ENCODE measurements around the gene CEP63. TPM values are rescaled to one million over a fixed set of nuclear protein-coding genes. Genes with fewer than 3 reads are reported as not detected.

The CEP63 gene
- total RNA-seq, 1 experiment from 2014 or later: 19.1 TPM

DNA sequence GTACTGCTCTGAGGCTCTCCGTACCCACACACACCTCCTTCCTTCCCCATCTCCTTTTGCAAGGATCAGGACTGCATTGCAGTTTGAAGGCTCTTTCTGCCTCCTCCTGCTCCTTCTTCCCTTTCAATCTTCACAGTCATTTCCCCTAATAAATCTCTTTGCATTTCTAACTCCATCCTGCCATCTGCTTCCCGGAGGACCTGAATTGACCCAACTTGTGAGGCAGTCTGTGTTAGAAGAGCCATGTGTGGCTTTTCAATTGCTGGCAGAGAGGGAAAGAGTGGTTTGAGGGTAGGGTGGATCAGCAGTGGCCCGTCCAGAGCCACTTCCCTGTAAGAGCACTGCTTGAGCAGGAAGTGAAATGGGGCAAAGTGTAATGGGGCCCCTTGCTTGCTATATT is 35.9 kb upstream of the CEP63 start:
- H3K36me3 ChIP-seq (ENCODE audit: control insufficient read depth in 1 of 2, insufficient read depth in 2 of 2, low read length in 2 of 2): no peaks in the 10 kb centered on the region
- intact Hi-C loops (cut with micrococcal nuclease): loop anchor here (1.0 kb wide), 2 partner anchors 138 to 142 kb away; no protein-coding TSS in a partner anchor
- no peaks in the 10 kb centered on the region for H3K9me3 ChIP-seq (ENCODE audit: control insufficient read depth in 1 of 2, insufficient read depth in 1 of 2, low read depth in 1 of 2, low read length in 2 of 2)
- no peak overlapping the region for H3K4me2 ChIP-seq (ENCODE audit: low read length)
- ChIA-PET RAD21 (ENCODE audit: low non-redundant PET in 1 of 2, low total read pairs in 2 of 2, uncharacterized antibody in 2 of 2, unreplicated experiment in 2 of 2) (no interaction called here), POLR2A (no interaction called here), CTCF (interaction anchor here (1.1 to 1.6 kb wide), 2 partner anchors 24 to 237 kb away, joined by 4 read pairs; no protein-coding TSS in a partner anchor)
- no peak overlapping the region for H3K4me3 ChIP-seq (replicated peaks in 1 of 2; ENCODE audit: low read depth in 1 of 2, low read length in 2 of 2)
- H4K20me1 ChIP-seq (ENCODE audit: insufficient read depth): no peaks in the 10 kb centered on the region
- ATAC-seq (no peak), DNase-seq (ENCODE audit: low read depth, low spot score) (no peak)
- no peak overlapping the region for H3K27ac ChIP-seq (ENCODE audit: low read depth, low read length)
- H2AFZ ChIP-seq (ENCODE audit: low read depth, low read length, poor library complexity, severe bottlenecking): no peak overlapping the region
- H3K9me2 ChIP-seq (ENCODE audit: insufficient read depth): no peaks in the 10 kb centered on the region
- no peak for TF ChIP-seq POLR2AphosphoS5 (IDR thresholded peaks at IDR 0.05; ENCODE audit: low read depth, low read length)
- no peak for TF ChIP-seq YY1 (IDR thresholded peaks at IDR 0.05; ENCODE audit: extremely low read depth, insufficient replicate concordance, low read depth, low read length)
- TF ChIP-seq SP1 (IDR thresholded peaks at IDR 0.05; ENCODE audit: low read depth): no peak
- no peak for TF ChIP-seq MAX (IDR thresholded peaks at IDR 0.05)
- TF ChIP-seq ZFX (IDR thresholded peaks at IDR 0.05): no peak
- no peak for TF ChIP-seq REST (IDR thresholded peaks at IDR 0.05; ENCODE audit: low read depth)
- no peak for TF ChIP-seq JUND (IDR thresholded peaks at IDR 0.05)
- TF ChIP-seq RAD21 (IDR thresholded peaks at IDR 0.05; ENCODE audit: low read depth): no peak
- TF ChIP-seq ELF1 (IDR thresholded peaks at IDR 0.05; ENCODE audit: borderline replicate concordance, low read depth): no peak
- no peak for TF ChIP-seq TCF7L2 (IDR thresholded peaks at IDR 0.05; ENCODE audit: borderline replicate concordance, extremely low read depth, insufficient read depth, insufficient read length)
- TF ChIP-seq EGR1 (IDR thresholded peaks at IDR 0.05; ENCODE audit: low read depth): no peak
- no peak for TF ChIP-seq SIN3A (IDR thresholded peaks at IDR 0.05; ENCODE audit: low read depth)
- no peak for TF ChIP-seq CBX3 (IDR thresholded peaks at IDR 0.05; ENCODE audit: low read depth)
- TF ChIP-seq EZH2phosphoT487 (IDR thresholded peaks at IDR 0.05; ENCODE audit: borderline replicate concordance): no peak
- no peak overlapping the region for H3K9ac ChIP-seq (ENCODE audit: low read length)
- no peaks in the 10 kb centered on the region for H3K4me1 ChIP-seq (ENCODE audit: control insufficient read depth in 1 of 2, insufficient read depth in 2 of 2, low read length in 2 of 2)
- no peaks in the 10 kb centered on the region for H3K27me3 ChIP-seq (ENCODE audit: insufficient read depth, low read length)
- H3K79me2 ChIP-seq (ENCODE audit: insufficient read depth, low read length): no peaks in the 10 kb centered on the region
- BruUV-seq (replicated peaks): no TSS peak

Measured in HCT116 (cell line).